Body of pancreas (tissue), 4 donors: ENCODE data around the gene CDH20. TPM values are rescaled to one million over a fixed set of nuclear protein-coding genes. Genes with fewer than 3 reads are reported as not detected.
A peak's percentile ranks its signal among the peaks of the same experiment; 100 is the strongest.

Experiments used
- ATAC-seq: fragments of 150-250 bp; one replicate; pipeline ENCODE4 v1.9.1; 2016
- DNase-seq, 4 donors: peaks; one replicate each; pipeline ENCODE4 v3.0.0-alpha.2; 2019
- H3K27ac ChIP-seq, 4 donors: fragments of 200-600 bp; sonication (generic); 1 replicate in 3 of 4; 2 replicates in 1 of 4; pipeline versions ENCODE4 v1.5.1 to v1.6.1; 2016 to 2019; ENCODE audit warnings: mild to moderate bottlenecking in 1 of 4, mixed read lengths in 1 of 4, moderate library complexity in 1 of 4
- H3K27me3 ChIP-seq, 2 donors: fragments of 200-600 bp; sonication (generic); one replicate each; pipeline ENCODE4 v1.6.0; 2016; ENCODE audit warnings: mild to moderate bottlenecking in 1 of 2
- H3K36me3 ChIP-seq, 2 donors: fragments of 200-600 bp; sonication (generic); replicated peaks in 1 of 2; 2 replicates each; pipeline ENCODE4 v1.5.1; 2016; ENCODE audit warnings: low read depth in 2 of 2; ENCODE audit not compliant: insufficient read depth in 1 of 2
- H3K4me1 ChIP-seq: fragments of 200-600 bp; sonication (generic); one replicate; pipeline ENCODE4 v1.6.0; 2016
- H3K4me3 ChIP-seq, 2 donors: fragments of 200-600 bp; sonication (generic); 1 replicate in 1 of 2; 2 replicates in 1 of 2; pipeline ENCODE4 v1.5.1; 2016 to 2019
- H3K9me3 ChIP-seq, 3 donors: fragments of 200-600 bp; sonication (generic); 1 replicate in 2 of 3; 2 replicates in 1 of 3; pipeline ENCODE4 v1.5.1; 2016
- CTCF ChIP-seq, 7 experiments: fragments of 450-650 bp in 4 of 7; fragments of 200-600 bp in 3 of 7; sonication (generic) in 3 of 7; IDR thresholded peaks; one replicate each; pipeline ENCODE4 v1.5.1; 2016 to 2019; ENCODE audit warnings: antibody characterized with exemption in 7 of 7
- POLR2A ChIP-seq, 3 donors: fragments of 450-650 bp; IDR thresholded peaks; one replicate each; pipeline ENCODE4 v1.6.1; 2016; ENCODE audit warnings: antibody characterized with exemption in 3 of 3, mild to moderate bottlenecking in 2 of 3
- WGBS, 2 donors: methylation state at CpG; one replicate each; pipeline ENCODE4 v1.1.5; 2017; 5-methylcytosine and 5-hydroxymethylcytosine counted together
- intact Hi-C: fragments of 100-400 bp; cut with DNase I; formaldehyde crosslinking; loops from one replicate; pipeline ENCODE4 v1.15.1; 2023
- total RNA-seq, 2 donors: library from RNA; depleted of rRNA; stranded (reverse); fragments of >200 nt; gene quantifications; one replicate each; pipeline ENCODE4 v1.1.0, GENCODE V29; 2016

Gene CDH20
- total RNA-seq, 2 donors from 2014 or later = 0.26 to 6.3 TPM

DNA sequence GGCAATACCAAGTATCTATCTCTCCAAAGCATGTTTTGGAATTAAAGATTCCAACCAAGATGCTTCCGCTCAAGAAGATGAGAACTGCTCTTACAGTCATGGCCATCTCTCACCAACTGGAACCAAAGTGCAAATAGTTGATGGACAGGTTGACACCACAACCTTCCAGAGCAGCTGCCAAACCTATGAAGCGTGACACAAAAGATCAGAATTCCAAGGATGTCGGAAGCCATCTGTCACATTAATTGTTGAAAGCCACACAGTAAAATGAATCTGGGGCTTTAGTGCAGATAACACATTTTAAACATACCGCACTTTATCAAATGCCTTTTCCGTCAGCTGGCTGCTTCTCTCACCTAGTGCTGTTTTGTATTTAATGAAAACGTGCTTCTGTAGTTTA, 195.7 kb downstream of the CDH20 start:
- no peaks in the 10 kb centered on the region for H3K4me1 ChIP-seq
- H3K27me3 ChIP-seq = no peaks in the 10 kb centered on the region
- no peaks in the 10 kb centered on the region for H3K36me3 ChIP-seq
- H3K9me3 ChIP-seq = no peaks in the 10 kb centered on the region
- WGBS, 2 donors = 34 to 36% methylated on average over 6 of the region's 6 CpGs
- ATAC-seq (no peak), DNase-seq (no peak)
- no peak for TF ChIP-seq CTCF (IDR thresholded peaks at IDR 0.05)
- no peak for TF ChIP-seq POLR2A (IDR thresholded peaks at IDR 0.05)
- H3K27ac ChIP-seq = no peak overlapping the region
- intact Hi-C loops = no loop called here
- H3K4me3 ChIP-seq = no peak overlapping the region

DNA sequence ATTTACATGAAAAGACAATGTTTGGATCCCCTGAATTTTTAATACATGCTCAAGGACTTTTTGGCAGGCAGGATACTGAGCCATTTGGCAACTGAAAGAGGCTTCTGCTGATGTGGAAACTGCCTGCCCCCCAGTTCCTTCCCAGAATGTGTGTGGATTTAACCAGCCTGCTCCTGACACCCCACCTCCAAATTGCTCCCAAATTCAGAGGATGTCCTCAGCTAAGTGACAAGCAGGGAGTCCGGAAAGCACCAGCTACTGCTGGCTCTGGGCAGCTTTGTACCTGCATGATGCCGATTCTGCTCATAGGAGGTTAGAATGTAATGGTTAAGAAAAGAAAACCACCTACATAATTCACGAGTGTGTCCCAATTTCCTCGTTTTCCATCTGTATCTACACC, 197.5 kb downstream of the CDH20 start:
- no peak for DNase-seq
- ATAC-seq = no peak
- Histone ChIP-seq H3K4me1 (no peaks in the 10 kb centered on the region), H3K27me3 (no peaks in the 10 kb centered on the region), H3K27ac (no peak overlapping the region), H3K4me3 (no peak overlapping the region), H3K9me3 (no peaks in the 10 kb centered on the region), H3K36me3 (no peaks in the 10 kb centered on the region)
- intact Hi-C loops = no loop called here
- TF ChIP-seq POLR2A (IDR thresholded peaks at IDR 0.05) (no peak), CTCF (IDR thresholded peaks at IDR 0.05) (no peak)
- 66 to 68% methylated on average over 4 of the region's 4 CpGs for WGBS, 2 donors

GRCh38 chr18:61531182-61531581, 198.0 kb downstream of the CDH20 start:
- intact Hi-C loops = no loop called here
- TF ChIP-seq CTCF (IDR thresholded peaks at IDR 0.05) = no peak
- no peak for TF ChIP-seq POLR2A (IDR thresholded peaks at IDR 0.05)
- H3K4me1 ChIP-seq = no peaks in the 10 kb centered on the region
- no peaks in the 10 kb centered on the region for H3K36me3 ChIP-seq
- H3K27me3 ChIP-seq = no peaks in the 10 kb centered on the region
- no peak overlapping the region for H3K4me3 ChIP-seq
- H3K27ac ChIP-seq = no peak overlapping the region
- peak in 1 of 4 donors; percentile 11 for DNase-seq
- ATAC-seq = no peak
- H3K9me3 ChIP-seq = no peaks in the 10 kb centered on the region
- 72 to 79% methylated on average over 6 of the region's 6 CpGs for WGBS, 2 donors

DNA sequence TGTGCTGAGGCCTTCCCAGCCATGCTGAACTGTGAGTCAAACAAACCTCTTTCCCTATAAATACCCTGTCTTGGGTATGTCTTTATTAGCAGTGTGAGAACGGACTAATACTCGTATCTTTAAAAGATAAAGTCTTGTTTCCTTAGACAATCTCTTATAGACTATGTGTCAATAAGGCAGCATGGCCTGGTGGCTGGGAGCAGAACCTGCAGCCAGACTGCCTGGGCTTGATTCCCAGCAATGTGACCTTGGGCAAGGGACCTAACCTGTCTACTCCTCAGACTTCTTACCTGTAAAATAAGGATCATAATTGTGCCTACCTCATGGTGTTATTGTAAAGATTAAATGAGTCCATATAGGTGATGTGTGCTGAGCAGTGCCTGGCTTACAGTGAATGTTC, 198.7 kb downstream of the CDH20 start:
- DNase-seq (peak; percentile 51 to 71 (median 54)), ATAC-seq (peak; percentile 79)
- Histone ChIP-seq H3K27me3 (no peaks in the 10 kb centered on the region), H3K27ac (no peak overlapping the region), H3K4me1 (no peaks in the 10 kb centered on the region), H3K9me3 (no peaks in the 10 kb centered on the region), H3K4me3 (no peak overlapping the region), H3K36me3 (no peaks in the 10 kb centered on the region)
- intact Hi-C loops = no loop called here
- WGBS, 2 donors = 17 to 24% methylated on average over 2 of the region's 2 CpGs
- TF ChIP-seq CTCF (IDR thresholded peaks at IDR 0.05) (peak in 4 of 7 experiments; percentile 24 to 29 (median 28)), POLR2A (IDR thresholded peaks at IDR 0.05) (no peak)

GRCh38 chr18:61535401-61535800, 202.2 kb downstream of the CDH20 start:
- Histone ChIP-seq H3K9me3 (no peaks in the 10 kb centered on the region), H3K36me3 (no peaks in the 10 kb centered on the region), H3K27me3 (no peaks in the 10 kb centered on the region), H3K4me3 (no peak overlapping the region), H3K4me1 (no peaks in the 10 kb centered on the region), H3K27ac (no peak overlapping the region)
- ATAC-seq (no peak), DNase-seq (no peak)
- no peak for TF ChIP-seq POLR2A (IDR thresholded peaks at IDR 0.05)
- TF ChIP-seq CTCF (IDR thresholded peaks at IDR 0.05) = no peak
- intact Hi-C loops = no loop called here
- 75 to 83% methylated on average over 4 of the region's 4 CpGs for WGBS, 2 donors
